ENCODE measurements around the gene TMEM156. TPM values are rescaled to one million over a fixed set of nuclear protein-coding genes. Genes with fewer than 3 reads are reported as not detected.

Gene TMEM156
- total and polyA plus RNA-seq, 2 experiments from 2014 or later = not detected

- no peak for DNase-seq (ENCODE audit: low spot score)
- Mint-ChIP-seq H3K27ac (no peak overlapping the region), H3K4me1 (peaks cover 6% of the 10 kb centered on the region; the same call in 1 of the 3 replicates), H3K9me3 (no peaks in the 10 kb centered on the region), H3K4me3 (no peak overlapping the region), H3K36me3 (ENCODE audit: low read depth) (no peaks in the 10 kb centered on the region), H3K27me3 (ENCODE audit: insufficient read depth, low read depth, poor library complexity) (peaks cover 2% of the 10 kb centered on the region)
- no peaks in the 10 kb centered on the region for H3F3A ChIP-seq (replicated peaks; ENCODE audit: low read depth)
- H3K4me2 ChIP-seq = no peak overlapping the region
- no peaks in the 10 kb centered on the region for H3K36me3 ChIP-seq (ENCODE audit: insufficient read depth)
- no peak overlapping the region for H3K27ac ChIP-seq (ENCODE audit: low read depth)
- H3K4me1 ChIP-seq (ENCODE audit: insufficient read depth) = no peaks in the 10 kb centered on the region
- no peak for TF ChIP-seq NANOG (IDR thresholded peaks at IDR 0.05; ENCODE audit: borderline replicate concordance)
- TF ChIP-seq REST (IDR thresholded peaks at IDR 0.05; ENCODE audit: unreplicated experiment) = no peak
- TF ChIP-seq CREB1 (CRISPR knock-in tag; IDR thresholded peaks at IDR 0.05; ENCODE audit: low read depth) = no peak
- no peak for TF ChIP-seq ZNF114 (CRISPR knock-in tag; IDR thresholded peaks at IDR 0.05)
- no peak for TF ChIP-seq ETS1 (IDR thresholded peaks at IDR 0.05)
- TF ChIP-seq EZH2phosphoT487 (IDR thresholded peaks at IDR 0.05; ENCODE audit: unreplicated experiment) = no peak
- no peak for TF ChIP-seq ZNF331 (CRISPR knock-in tag; IDR thresholded peaks at IDR 0.05; ENCODE audit: low read depth)
- no peak for TF ChIP-seq CTCF (conservative IDR thresholded peaks at IDR 0.05; ENCODE audit: low read depth in 2 of 2)
- no peak for TF ChIP-seq ZNF462 (CRISPR knock-in tag; IDR thresholded peaks at IDR 0.05)
- TF ChIP-seq STAT1 (IDR thresholded peaks at IDR 0.05; ENCODE audit: unreplicated experiment) = no peak
- TF ChIP-seq JUNB (IDR thresholded peaks at IDR 0.05; ENCODE audit: unreplicated experiment) = no peak
- TF ChIP-seq EZH2 (IDR thresholded peaks at IDR 0.05; ENCODE audit: low read depth, unreplicated experiment) = no peak
- TF ChIP-seq POLR2AphosphoS5 (IDR thresholded peaks at IDR 0.05; ENCODE audit: low read depth) = no peak
- no peaks in the 10 kb centered on the region for H3K79me2 ChIP-seq (replicated peaks; ENCODE audit: insufficient read depth)
- H4K20me1 ChIP-seq (replicated peaks; ENCODE audit: insufficient read depth) = no peaks in the 10 kb centered on the region; the same call in 1 of the 2 replicates
- ATAC-seq = no peak
- no peaks in the 10 kb centered on the region for H3K9me2 ChIP-seq (ENCODE audit: insufficient read depth)
- H2AFZ ChIP-seq = no peak overlapping the region
- H3K4me3 ChIP-seq = no peak overlapping the region
- no peaks in the 10 kb centered on the region for H3K27me3 ChIP-seq (ENCODE audit: insufficient read depth)
Observed at GRCh38 chr4:38939165-38939564, 93.0 kb downstream of the TMEM156 start.
